Sigmoid colon (tissue), 7 donors: Measurements from ENCODE around the gene AGBL1. TPM values are rescaled to one million over a fixed set of nuclear protein-coding genes. Genes with fewer than 3 reads are reported as not detected.

Experiments used
- DNase-seq: peaks from one replicate; pipeline ENCODE4 v3.0.0-alpha.2; 2019
- H3K27ac ChIP-seq, 4 donors: fragments of 200-600 bp; sonication (generic); one replicate each; pipeline ENCODE4 v1.5.1; 2016 to 2019; ENCODE audit warnings: mild to moderate bottlenecking in 1 of 4
- H3K27me3 ChIP-seq, 3 donors: fragments of 200-600 bp; sonication (generic); one replicate each; pipeline ENCODE4 v1.5.1; 2019; ENCODE audit warnings: mild to moderate bottlenecking in 1 of 3
- H3K36me3 ChIP-seq, 4 donors: fragments of 200-600 bp; sonication (generic); one replicate each; pipeline ENCODE4 v1.5.1; 2016 to 2019
- H3K4me1 ChIP-seq, 4 donors: fragments of 200-600 bp; sonication (generic); one replicate each; pipeline ENCODE4 v1.5.1; 2017 to 2019
- H3K4me3 ChIP-seq, 4 donors: fragments of 200-600 bp; sonication (generic); one replicate each; pipeline ENCODE4 v1.5.1; 2017 to 2019; ENCODE audit warnings: mild to moderate bottlenecking in 2 of 4, moderate library complexity in 1 of 4
- H3K9me3 ChIP-seq, 4 donors: fragments of 200-600 bp in 3 of 4; sonication (generic) in 3 of 4; one replicate each; pipeline versions ENCODE4 v1.5.1 to v1.6.1; 2013 to 2019
- CTCF ChIP-seq, 4 experiments: fragments of 450-650 bp in 3 of 4; fragments of 200-600 bp in 1 of 4; IDR thresholded peaks; one replicate each; pipeline ENCODE4 v1.5.1; 2016 to 2019; ENCODE audit warnings: antibody characterized with exemption in 4 of 4, mild to moderate bottlenecking in 3 of 4, moderate library complexity in 2 of 4
- EP300 ChIP-seq, 4 donors: sonication (generic); formaldehyde crosslinking; IDR thresholded peaks; one replicate each; pipeline ENCODE4 v1.6.1; 2017; ENCODE audit warnings: antibody characterized with exemption in 4 of 4
- POLR2A ChIP-seq, 2 donors: fragments of 450-650 bp; IDR thresholded peaks; one replicate each; pipeline ENCODE4 v1.6.1; 2016; ENCODE audit warnings: antibody characterized with exemption in 2 of 2, mild to moderate bottlenecking in 2 of 2, moderate library complexity in 2 of 2
- POLR2AphosphoS5 ChIP-seq, 4 donors: sonication (generic); formaldehyde crosslinking; IDR thresholded peaks; one replicate each; pipeline ENCODE4 v1.6.1; 2017; ENCODE audit warnings: antibody characterized with exemption in 4 of 4
- WGBS, 2 donors: extraction: QIAGEN DNeasy Blood & Tissue Kit; methylation state at CpG; one replicate each; pipeline ENCODE4 v1.1.7; 2013; 5-methylcytosine and 5-hydroxymethylcytosine counted together
- intact Hi-C: fragments of 100-400 bp; cut with DNase I; formaldehyde crosslinking; loops from one replicate; pipeline ENCODE4 v1.15.1; 2023
- polyA plus RNA-seq, 3 donors: library from polyadenylated mRNA; stranded (reverse); fragments of 200-250 nt; gene quantifications; one replicate each; pipeline ENCODE4 v1.2.3, GENCODE V29; 2013
- total RNA-seq, 4 donors: library from RNA; depleted of rRNA; stranded (reverse); fragments of >200 nt; gene quantifications; one replicate each; pipeline ENCODE4 v1.1.0, GENCODE V29; 2016
- donor health status: healthy with polysubstance abuse.
- donor health status: Bipolar disorder and iron deficiency.
- donor health status: healthy.

AGBL1 gene
- total and polyA plus RNA-seq, 7 donors: 0.16 to 0.28 TPM; not detected in 5

GRCh38 chr15:86588413-86588812 is 508.7 kb downstream of the AGBL1 start:
- Histone ChIP-seq H3K4me1 (peaks cover 0 to 8% (median 0%) of the 10 kb centered on the region in 4 donors), H3K27ac (no peak overlapping the region), H3K4me3 (no peak overlapping the region), H3K27me3 (no peaks in the 10 kb centered on the region), H3K36me3 (no peaks in the 10 kb centered on the region), H3K9me3 (no peaks in the 10 kb centered on the region)
- no peak for DNase-seq
- intact Hi-C loops: no loop called here
- WGBS, 2 donors: 59 to 62% methylated on average over 2 of the region's 2 CpGs
- TF ChIP-seq POLR2AphosphoS5 (IDR thresholded peaks at IDR 0.05) (no peak), CTCF (IDR thresholded peaks at IDR 0.05) (no peak), POLR2A (IDR thresholded peaks at IDR 0.05) (no peak), EP300 (IDR thresholded peaks at IDR 0.05) (no peak)

- Histone ChIP-seq H3K4me3 (no peak overlapping the region), H3K27me3 (no peaks in the 10 kb centered on the region), H3K36me3 (no peaks in the 10 kb centered on the region), H3K4me1 (peaks cover 0 to 8% (median 0%) of the 10 kb centered on the region in 4 donors), H3K9me3 (no peaks in the 10 kb centered on the region), H3K27ac (no peak overlapping the region)
- no peak for DNase-seq
- intact Hi-C loops: no loop called here
- 75 to 85% methylated on average over 1 of the region's 1 CpG for WGBS, 2 donors
- no peak for TF ChIP-seq POLR2AphosphoS5 (IDR thresholded peaks at IDR 0.05)
- TF ChIP-seq EP300 (IDR thresholded peaks at IDR 0.05): no peak
- no peak for TF ChIP-seq CTCF (IDR thresholded peaks at IDR 0.05)
- no peak for TF ChIP-seq POLR2A (IDR thresholded peaks at IDR 0.05)
Measured at GRCh38 chr15:86590461-86590860, 510.8 kb downstream of the AGBL1 start.

DNA sequence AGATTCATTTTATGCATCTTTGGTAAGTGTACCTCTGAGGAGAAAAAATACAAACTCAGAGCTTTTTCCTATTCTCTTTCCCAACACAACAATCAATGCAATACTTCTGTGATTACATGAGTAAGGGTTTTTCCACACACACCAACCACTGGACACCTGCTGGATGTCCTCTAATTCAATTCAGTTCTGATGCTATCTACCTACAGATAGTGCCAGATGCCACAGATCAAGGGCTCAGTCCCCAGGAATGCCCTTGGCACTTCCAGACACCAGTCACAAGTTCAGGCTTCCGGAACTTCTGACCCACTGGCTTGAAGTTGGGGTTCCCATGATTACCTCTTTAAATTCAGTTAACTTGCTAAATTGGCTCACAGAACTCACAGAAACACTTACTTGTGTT is 511.5 kb downstream of the AGBL1 start:
- Histone ChIP-seq H3K36me3 (no peaks in the 10 kb centered on the region), H3K4me3 (no peak overlapping the region), H3K4me1 (peaks cover 0 to 8% (median 0%) of the 10 kb centered on the region in 4 donors), H3K27me3 (no peaks in the 10 kb centered on the region), H3K27ac (no peak overlapping the region), H3K9me3 (peaks cover 0 to 3% (median 0%) of the 10 kb centered on the region in 4 donors)
- TF ChIP-seq CTCF (IDR thresholded peaks at IDR 0.05) (no peak), POLR2AphosphoS5 (IDR thresholded peaks at IDR 0.05) (no peak)
- intact Hi-C loops: no loop called here
- 94 to 95% methylated on average over 1 of the region's 1 CpG for WGBS, 2 donors
- DNase-seq: no peak

DNA sequence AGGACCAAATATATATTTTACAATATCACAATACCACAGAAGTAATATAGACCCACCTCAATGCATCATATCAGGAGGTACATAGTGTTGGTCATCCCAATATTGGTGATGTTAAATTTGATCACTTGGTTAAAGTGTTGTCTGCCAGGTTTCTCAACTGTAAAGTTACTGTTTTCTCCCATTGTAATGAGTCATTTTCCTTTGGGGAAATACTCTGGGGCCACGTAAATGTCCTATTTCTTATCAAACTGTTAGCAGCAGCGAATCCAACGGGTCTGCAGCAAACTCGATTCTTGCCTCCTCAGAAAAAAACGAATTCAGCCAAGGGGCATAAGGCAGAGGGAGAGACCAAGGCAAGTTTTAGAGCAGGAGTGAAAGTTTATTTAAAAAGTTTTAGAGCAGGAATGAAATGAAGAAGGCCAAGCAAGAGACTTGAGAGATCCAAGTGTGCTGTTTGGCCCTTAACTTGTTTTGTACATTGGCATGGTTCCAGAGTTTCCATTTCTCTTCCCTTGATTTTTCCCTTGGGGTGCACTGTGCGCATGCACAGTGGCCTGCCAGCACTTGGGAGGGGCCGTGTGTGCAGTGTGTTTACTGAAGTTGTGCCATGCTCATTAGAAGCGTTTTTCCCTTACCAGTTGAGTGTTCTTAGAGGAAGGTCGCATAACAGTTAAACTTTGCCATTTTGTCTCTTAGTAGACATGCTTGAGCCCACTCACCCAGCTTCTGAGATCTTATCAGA is 512.5 kb downstream of the AGBL1 start:
- TF ChIP-seq CTCF (IDR thresholded peaks at IDR 0.05) (no peak), POLR2A (IDR thresholded peaks at IDR 0.05) (no peak), EP300 (IDR thresholded peaks at IDR 0.05) (no peak), POLR2AphosphoS5 (IDR thresholded peaks at IDR 0.05) (no peak)
- peak overlapping the region in 1 of 4 donors; percentile 20 for H3K27ac ChIP-seq
- intact Hi-C loops: no loop called here
- peaks cover 0 to 8% (median 0%) of the 10 kb centered on the region in 4 donors for H3K4me1 ChIP-seq
- peaks cover 0 to 3% (median 0%) of the 10 kb centered on the region in 4 donors for H3K9me3 ChIP-seq
- no peak overlapping the region for H3K4me3 ChIP-seq
- no peaks in the 10 kb centered on the region for H3K27me3 ChIP-seq
- H3K36me3 ChIP-seq: no peaks in the 10 kb centered on the region
- peak; percentile 64 for DNase-seq
- WGBS, 2 donors: 54 to 72% methylated on average over 9 of the region's 9 CpGs
